Kidney tubule cell (primary cell): ENCODE measurements around the gene DAGLA.

Source experiments
- DNase-seq: peaks from one replicate; pipeline ENCODE4 v3.0.0-alpha.2; 2018; ENCODE audit warnings: low spot score

DAGLA gene

DNA sequence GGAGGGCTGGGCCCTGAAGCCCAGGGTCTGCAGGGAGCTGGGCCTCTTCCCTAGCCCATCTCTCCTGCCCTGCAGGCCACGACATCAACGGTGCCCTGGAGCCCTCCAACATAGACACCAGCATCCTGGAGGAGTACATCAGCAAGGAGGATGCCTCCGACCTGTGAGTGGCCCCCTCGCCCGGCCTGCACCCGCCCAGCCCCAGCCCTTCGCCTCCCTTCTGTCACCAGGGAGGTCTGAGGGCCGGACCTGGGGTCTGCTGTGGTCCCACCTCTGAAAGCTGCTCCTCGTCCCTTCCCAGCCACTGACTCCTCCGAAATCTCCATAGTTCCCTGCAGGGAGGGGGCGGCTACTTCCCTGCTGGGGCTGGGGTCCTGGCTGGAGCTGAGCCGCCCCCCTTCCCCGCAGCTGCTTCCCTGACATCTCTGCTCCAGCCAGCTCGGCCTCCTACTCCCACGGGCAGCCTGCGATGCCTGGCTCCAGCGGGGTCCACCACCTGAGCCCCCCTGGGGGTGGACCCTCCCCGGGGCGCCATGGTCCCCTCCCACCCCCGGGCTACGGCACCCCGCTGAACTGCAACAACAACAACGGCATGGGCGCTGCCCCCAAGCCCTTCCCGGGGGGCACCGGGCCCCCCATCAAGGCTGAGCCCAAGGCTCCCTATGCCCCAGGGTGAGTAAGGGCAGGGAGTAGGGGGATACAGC, 85.5 kb downstream of the DAGLA start:
- DNase-seq, result no peak

DNA sequence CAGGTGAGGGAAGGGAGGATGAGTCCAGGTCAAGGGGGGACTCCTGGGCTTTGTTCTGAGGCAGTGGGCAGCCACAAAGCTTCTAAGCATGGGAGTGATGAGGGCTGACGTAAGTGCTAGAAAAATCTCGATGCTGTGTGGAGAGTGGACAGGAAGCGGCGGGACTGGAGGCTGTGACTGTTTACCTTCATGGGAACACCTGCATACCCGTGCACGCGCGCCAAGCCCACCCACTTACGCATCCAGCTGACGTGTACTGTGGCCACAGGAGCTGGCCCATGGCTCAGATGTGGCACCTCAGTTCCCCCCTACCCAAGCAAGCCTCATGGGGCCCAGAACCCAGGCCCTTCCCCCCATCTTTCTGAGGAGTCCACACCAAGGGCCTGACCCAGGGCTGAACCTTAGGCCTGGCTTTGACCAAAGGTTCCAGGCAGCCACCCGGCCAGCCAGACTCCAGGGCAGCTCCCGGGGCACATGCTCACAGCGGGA, 86.2 kb downstream of the DAGLA start:
- no peak for DNase-seq

DNA sequence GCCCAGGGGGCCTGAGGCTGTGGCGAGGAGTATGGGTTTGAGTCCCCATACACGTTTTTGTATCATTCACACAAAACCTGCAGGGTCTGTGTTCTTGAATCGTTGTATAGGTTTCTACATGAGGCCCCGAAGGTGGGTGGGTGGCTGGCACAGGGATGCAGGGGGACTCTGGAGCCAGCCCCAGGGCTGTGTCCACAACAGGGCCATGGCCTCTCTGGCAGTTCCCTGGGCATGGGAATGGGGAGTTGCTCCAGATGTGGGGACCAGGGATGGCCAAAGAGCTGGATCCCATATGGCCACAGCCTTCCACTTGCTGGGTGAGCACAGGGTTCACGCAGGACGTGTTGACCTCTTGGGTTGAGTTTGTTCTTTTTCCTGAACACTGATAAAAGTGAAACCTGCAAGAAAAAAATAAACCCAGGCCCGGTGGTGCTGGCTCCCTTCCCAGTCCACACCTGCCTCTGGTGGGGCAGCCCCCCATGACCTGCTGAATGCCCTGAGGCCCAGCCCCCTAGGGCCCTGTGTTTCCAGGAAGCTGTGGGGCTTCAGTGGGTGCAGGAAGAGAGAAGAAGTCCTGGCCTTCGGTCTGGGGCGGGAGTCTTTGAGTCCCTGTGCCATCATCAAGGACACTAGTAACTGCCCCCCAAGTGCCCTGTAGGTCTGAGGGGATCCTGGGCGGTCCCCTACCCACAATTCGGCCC, 88.3 kb downstream of the DAGLA start:
- DNase-seq, result no peak

DNA sequence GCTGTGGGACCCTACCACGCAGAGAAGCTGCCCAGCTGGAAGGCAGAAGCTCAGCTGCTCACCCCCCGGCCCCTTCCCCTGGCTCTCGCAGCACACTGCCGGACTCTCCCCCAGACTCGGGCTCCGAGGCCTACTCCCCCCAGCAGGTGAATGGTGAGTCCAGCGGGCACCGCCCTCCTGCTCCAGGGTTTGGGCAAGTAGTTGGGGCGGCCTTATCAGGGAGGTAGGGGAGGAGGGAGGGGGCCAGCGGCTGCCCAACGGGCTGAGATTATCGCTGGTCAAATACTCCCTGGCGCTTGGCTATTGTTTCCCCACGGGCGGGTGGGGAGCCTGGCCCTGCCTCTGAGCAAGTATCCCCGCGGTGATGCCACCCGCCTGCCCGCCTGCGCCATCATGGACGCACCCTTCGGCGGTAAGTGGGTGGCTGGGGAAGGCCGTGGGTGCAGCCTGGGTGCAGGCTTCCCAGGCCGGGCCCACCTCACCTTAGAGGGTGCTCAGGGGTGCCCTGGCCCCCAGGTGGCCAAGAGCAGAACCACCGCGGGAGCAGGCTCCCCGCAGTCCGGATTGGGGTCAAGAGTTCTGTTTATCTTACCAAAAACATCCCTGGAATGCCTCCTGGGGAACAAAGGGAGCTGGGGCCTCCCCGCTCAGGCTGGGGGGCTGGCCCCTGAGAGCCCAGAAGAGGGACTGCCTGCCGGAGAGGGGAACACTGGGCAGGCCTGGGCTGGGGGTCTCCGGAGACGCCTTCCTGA, 89.2 kb downstream of the DAGLA start:
- no peak for DNase-seq

DNA sequence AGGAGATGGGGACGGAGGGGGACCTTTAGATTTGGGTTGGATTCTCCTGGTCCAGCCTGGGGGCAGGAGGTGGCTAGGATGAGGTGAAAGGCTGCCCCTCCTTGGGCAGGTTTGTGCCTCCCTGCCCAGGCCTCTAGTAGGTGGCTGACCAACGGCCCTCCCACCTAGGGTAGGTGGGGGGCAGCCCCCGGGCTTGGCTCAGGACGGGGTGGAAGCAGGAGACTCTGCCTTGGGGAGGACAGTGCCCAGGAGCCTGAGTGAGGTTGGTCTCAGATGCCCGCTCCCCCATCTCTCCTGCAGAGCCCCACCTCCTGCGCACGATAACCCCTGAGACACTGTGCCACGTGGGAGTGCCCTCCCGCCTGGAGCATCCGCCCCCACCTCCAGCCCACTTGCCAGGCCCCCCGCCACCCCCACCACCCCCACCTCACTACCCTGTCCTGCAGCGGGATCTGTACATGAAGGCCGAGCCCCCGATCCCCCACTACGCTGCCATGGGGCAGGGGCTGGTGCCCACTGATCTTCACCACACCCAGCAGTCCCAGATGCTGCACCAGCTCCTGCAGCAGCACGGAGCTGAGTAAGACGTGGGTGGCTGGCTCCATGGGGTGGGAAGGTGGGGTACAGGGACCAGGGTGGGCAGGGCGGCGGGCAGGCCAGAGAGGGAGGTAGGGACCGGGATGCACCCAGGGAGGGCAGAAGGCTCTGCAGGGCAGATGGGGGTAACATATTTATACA, 89.9 kb downstream of the DAGLA start:
- DNase-seq, result no peak

DNA sequence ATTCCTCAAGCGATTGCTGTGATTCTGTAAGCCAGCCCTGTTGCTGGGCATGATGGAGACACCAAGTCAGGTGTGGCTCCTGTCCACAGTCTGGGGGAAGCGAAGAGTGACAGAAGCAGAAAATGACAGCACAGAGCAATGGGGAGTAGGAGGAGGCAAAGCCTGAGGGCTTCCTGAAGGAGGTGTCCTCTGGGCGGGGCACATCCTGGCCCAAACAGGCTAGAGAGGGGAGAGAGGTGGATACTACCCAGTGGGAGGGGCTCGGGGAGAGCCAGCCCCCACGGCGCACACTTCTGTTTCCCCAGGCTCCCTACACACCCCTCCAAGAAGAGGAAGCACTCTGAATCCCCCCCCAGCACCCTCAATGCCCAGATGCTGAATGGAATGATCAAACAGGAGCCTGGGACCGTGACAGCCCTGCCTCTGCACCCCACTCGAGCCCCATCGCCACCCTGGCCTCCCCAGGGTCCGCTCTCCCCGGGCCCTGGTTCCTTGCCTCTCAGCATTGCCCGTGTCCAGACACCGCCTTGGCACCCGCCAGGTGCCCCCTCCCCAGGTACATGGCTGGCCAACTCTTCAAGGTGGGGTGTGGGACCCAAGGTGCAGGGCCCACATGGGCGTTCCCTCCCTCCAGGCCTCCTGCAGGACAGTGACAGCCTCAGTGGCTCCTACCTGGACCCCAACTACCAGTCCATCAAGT, 91.2 kb downstream of the DAGLA start:
- DNase-seq, result no peak

DNA sequence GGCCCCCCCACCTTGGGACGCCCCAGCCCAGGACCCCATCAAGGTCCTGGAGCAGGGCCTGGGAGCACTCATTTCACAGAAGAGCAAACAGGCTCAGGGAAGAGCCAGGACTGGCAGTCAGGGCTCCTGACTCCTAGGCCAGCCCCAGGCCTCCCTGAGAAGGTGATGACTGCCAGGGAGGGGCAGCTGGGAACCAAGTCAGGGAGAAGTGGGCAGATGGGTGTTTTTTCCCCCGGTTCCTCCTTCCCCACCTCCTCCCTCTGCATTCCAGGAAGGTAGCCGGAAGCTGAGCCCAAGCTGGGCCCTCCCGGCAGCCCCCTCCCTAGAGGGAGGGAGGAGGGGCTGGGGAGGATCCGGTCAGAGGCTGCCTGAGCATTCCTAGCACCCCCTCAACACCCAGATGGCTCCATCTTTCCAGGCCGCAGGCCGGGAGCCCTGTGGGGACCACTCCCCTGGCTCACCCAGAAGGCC, 91.8 kb downstream of the DAGLA start:
- peak; percentile 22 for DNase-seq

DNA sequence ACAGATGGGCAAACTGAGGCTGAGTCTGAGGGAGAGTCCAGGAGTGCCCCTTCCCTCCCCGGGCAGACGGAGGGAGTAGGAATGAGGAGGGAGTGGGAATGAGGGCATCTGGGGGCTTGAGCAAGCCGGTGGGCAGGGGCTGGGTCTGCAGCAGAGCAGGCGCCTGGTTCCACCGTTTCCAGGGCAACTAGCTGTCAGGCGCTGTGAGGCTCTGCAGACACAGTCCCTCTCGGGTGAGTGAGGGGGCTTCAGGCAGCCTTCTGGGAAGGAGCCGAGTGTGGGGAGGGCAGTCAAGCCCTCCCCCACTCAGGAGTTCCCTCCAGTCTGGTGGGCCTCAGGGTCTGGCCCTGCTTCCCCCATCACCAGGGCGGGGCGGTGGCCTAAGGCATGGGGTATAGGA, 93.2 kb downstream of the DAGLA start:
- no peak for DNase-seq

DNA sequence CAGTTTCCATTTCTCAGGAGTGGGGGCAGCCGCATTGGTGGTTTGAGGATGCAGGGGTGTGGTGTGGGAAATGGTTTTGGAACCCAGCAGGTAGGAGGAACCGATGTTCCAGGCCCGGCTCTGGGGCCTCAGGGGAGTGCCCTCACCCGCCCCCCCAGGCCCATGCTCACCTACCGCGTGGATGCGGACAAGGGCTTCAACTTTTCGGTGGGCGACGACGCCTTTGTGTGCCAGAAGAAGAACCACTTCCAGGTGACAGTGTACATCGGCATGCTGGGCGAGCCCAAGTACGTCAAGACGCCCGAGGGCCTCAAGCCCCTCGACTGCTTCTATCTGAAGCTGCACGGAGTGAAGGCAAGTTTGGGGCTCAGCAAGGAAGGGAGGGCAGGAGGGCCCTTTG, 93.6 kb downstream of the DAGLA start:
- DNase-seq, result no peak

DNA sequence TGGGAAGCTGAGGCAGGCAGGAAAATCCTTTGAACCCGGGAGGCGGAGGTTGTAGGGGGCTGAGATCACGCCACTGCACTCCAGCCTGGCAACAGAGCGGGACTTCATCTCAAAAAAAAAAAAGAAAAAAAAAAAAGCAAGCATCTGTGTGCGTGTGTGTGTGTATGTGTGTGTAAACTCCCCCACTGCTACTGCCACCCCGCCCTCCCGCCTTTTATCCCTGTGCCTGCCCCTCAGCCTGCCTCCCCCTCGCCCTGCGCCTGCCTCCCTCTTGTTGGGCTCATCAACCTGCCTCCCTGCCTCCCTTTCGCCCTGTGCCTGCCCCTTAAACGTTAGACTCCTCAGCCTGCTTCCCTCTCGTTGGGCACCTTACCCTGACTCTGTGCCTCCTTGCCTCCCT, 94.2 kb downstream of the DAGLA start:
- DNase-seq, result no peak

DNA sequence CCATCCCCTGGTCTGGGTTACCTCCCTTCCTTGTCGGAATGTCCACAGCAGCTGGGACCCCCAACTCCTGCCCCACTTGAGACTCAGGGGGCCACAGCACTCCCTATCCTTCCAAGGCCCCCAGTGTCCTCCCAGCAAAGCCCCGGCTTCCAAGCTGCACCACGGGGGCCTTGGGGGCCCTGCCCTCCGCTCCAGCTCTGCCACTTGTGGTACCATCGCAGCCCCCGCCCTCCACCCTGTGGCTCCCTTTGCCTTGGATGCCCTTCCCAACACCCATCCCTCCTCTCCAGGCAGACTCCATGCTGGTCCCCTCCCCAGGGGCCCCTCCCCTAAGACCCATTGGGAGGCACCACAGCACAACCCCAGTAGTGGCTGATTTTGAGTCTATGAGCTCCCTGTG, 94.9 kb downstream of the DAGLA start:
- DNase-seq, result no peak

DNA sequence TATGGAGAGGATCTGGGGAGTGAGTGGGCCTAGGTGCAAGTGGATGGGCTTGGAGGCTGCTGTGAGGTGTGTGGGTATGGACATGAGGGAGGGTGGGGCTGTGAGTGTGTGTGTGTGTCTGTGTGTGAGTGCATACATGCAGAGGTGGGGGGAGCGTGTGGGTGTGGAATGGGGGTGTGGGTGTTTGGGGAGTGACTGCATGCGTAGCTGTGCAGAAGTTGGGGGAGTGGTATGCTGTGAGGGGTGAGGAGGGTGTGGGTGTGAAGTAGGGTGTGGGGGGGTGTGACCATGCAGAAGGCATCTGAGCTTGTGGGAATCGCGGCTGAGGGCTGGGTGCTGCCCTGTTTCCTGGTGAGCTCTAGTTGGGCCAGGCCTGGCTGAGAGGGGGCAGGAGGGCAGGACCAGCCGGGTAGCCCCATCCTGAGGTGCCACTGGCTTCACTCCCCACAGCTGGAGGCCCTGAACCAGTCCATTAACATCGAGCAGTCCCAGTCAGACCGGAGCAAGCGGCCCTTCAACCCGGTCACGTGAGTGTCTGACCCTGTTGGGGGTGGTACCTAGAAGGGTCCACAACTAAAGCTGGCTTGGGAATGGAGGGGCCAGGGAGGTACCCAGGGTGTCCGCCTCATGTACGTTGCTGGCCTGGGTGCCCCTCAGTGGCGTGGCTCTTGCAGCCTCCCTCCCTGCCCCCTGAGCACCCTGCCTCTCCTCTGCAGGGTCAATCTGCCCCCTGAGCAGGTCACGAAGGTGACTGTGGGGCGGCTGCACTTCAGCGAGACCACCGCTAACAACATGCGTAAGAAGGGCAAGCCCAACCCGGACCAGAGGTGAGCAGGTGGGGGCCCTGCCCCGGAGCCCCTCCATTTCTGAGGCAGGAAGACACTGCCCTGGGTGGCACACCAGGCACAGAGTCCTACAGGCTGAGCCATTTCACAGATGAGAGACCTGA, 95.7 kb downstream of the DAGLA start:
- DNase-seq, result no peak

DNA sequence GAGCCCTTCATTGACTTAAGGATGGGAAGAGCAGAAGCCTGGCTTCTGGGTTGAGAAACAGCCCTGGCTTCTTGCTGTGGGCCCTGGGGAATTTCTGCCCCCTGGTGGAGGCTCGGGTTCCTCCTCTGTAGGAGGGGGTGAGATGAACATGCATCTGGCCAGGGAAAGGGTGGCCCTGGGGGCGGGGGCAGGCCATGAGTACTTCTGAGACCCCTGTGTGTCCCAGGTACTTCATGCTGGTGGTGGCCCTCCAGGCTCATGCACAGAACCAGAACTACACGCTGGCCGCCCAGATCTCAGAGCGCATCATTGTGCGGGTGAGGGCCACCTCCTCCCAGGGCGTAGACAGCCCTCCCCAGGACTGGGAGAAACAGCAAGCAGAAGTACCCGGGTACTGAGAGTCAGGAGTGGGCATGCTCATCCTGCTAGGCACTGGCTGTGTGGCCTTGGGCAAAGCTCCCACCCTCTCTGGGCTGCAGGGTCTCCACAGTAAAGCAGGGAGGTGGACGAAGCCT, 96.4 kb downstream of the DAGLA start:
- DNase-seq, result peak; percentile 77

DNA sequence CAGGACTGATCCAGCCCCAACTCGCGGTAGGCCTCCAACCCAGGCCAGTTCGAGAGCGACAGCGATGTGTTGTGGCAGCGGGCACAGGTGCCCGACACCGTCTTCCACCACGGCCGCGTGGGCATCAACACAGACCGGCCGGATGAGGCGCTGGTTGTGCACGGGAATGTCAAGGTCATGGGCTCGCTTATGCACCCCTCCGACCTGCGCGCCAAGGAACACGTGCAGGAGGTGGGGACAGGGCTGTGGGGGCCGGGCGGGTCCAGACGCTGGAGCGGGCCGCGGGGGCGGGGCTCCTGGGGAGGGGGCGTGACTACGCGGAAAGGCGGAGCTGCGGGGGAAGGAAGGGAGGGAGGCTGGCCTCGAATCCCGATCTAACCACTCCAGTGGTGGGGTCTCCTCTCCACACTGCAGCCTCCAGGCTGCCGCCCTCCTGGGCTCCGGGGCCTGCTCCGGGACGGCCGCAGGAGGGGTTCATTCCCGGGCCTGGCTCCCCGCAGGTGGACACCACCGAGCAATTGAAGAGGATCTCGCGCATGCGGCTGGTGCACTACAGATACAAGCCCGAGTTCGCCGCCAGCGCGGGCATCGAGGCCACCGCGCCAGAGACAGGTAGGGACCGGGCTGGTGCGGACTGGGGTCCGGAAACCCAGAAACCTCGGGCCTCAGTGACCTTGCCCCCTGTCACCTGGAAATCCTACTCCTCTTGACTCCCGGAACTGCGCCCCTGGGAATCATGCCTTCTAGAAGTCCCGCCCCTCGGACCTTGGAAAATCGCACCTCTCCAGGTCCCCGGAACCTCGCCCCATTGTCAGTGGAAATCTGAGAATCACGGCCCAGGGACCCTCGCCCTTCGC, 97.3 kb downstream of the DAGLA start:
- no peak for DNase-seq

DNA sequence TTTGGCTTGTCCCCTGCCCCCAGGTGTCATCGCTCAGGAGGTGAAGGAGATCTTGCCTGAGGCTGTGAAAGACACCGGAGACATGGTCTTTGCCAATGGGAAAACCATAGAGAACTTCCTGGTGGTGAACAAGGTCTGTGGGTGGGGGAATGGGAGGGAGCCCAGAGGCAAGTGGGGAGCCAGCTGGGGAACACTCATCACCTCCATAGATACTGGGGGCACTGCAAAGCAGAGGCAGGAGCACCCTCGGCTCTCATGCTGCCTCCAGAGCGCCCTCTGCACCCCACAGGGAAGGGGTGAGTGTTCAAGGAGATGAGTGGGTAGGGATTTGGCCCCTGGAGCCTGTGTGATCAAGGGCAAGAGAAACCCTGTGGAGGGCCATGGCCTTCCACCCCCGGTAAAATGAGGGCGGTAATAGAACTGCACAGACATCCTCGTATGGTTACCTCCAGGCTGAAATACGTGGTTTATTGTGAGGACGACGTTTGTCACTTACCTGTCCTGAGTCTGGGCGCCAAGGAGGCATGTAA, 98.2 kb downstream of the DAGLA start:
- no peak for DNase-seq

DNA sequence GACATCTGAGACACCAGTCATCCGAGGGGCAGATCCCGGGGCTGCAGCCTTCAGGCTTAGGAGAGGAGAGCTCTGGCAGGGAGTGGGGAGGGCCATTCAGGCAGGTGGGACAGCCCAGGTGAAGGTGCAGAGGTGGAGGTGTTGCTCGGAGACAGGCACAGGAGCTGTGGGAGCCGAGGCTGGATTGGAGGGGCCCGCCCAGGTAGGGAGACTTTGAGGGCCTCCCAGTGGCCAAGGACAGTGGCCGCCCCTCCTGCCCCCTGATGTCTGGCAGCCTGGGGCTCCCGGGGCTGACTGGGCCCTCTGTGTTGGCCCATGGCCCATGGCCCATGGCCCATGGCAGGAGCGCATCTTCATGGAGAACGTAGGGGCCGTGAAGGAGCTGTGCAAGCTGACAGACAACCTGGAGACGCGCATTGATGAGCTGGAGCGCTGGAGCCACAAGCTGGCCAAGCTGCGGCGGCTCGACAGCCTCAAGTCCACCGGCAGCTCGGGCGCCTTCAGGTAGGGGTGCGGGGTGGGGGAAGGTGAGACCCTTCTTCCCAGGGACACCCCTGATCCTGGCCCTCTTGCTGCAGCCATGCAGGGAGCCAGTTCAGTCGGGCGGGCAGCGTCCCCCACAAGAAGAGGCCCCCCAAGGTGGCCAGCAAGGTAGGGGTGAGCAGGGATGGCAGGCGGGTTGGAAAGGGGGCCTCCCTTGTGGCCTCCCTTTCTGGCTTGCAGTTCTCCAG, 98.9 kb downstream of the DAGLA start:
- no peak for DNase-seq

DNA sequence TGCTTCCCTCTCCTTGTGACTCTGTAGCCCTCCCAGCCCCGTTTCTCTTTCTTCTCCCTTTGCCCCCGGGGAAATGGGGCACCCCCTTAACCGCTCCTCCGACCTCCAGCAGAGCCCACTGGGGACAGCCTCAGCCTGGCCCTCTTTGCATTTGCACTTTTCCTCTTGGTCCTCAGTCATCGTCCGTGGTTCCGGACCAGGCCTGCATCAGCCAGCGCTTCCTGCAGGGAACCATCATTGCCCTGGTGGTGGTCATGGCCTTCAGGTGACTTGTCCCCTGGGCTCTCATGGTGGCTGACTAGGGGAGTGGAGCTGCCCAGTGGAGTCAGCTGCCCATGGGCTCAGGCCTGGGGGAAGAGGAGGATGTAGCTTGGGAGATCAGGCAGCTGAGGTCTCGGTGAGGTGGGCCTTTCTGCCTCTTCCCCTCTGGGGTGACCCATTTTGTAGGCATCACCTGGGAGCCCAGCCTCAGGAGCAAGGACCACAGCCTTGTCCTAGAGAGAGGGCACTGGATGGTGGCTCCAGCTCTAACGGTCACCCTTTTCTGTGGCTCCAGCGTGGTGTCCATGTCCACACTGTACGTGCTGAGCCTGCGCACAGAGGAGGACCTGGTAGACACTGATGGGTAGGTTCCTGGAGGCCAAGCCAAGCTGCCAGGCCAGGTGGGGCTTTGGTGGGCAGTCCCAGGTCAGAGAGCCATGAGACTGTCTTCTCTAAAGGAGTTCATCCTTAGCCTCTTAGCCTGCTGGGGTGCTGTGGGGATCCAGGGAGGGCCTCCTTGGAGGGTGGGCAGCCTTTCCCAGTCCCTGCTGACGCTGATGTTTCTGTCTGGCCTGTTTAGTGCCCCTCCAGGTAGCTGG, 99.7 kb downstream of the DAGLA start:
- no peak for DNase-seq
